H1 (cell line): ENCODE results near the gene POFUT2. TPM values are rescaled to one million over a fixed set of nuclear protein-coding genes. Genes with fewer than 3 reads are reported as not detected.

Experiments
- CTCF ChIA-PET: fragments of 300-600 bp; sonication (Branson Sonifier 250); formaldehyde crosslinking; loops from one replicate; lab custom pipeline; 2021; ENCODE audit not compliant: partially characterized antibody; lab: Charles Lee
- POLR2A ChIA-PET: fragments of 300-600 bp; sonication (Branson Sonifier 250); formaldehyde crosslinking; loops from one replicate; lab custom pipeline; 2021; ENCODE audit warnings: inconsistent platforms; ENCODE audit not compliant: partially characterized antibody; lab: Charles Lee
- DNase-seq, 2 experiments: peaks; one replicate each; pipeline versions ENCODE4 v3.0.0 to v3.0.0-alpha.2; 2010 to 2022; ENCODE audit warnings: low spot score in 2 of 2, low read depth in 1 of 2, mixed read lengths in 1 of 2
- FAIRE-seq: peaks from 2 replicates; lab custom pipeline; 2011; peaks lifted over from hg19 to GRCh38; lab: Jason Lieb, UNC
- H2AFZ ChIP-seq: 2 replicates; pipeline ENCODE4 v1.8.1; 2012; ENCODE audit warnings: low read length, inconsistent platforms
- H2AK5ac ChIP-seq: 2 replicates; pipeline ENCODE4 v1.6.1; 2013; ENCODE audit warnings: low read depth, low read length
- H2BK120ac ChIP-seq: replicated peaks from 2 replicates; pipeline ENCODE3; 2013; ENCODE audit warnings: low read depth, low read length, inconsistent platforms
- H2BK12ac ChIP-seq: 2 replicates; pipeline ENCODE4 v1.6.1; 2013; ENCODE audit warnings: low read depth, low read length
- H2BK15ac ChIP-seq: 2 replicates; pipeline ENCODE4 v1.6.1; 2013; ENCODE audit warnings: low read length
- H2BK20ac ChIP-seq: 2 replicates; pipeline ENCODE4 v1.6.1; 2013; ENCODE audit warnings: low read length
- H2BK5ac ChIP-seq: 2 replicates; pipeline ENCODE4 v1.6.1; 2013; ENCODE audit warnings: low read depth, low read length
- H3K14ac ChIP-seq: 2 replicates; pipeline ENCODE4 v1.6.1; 2013; ENCODE audit warnings: inconsistent platforms; ENCODE audit not compliant: insufficient read length
- H3K18ac ChIP-seq: 2 replicates; pipeline ENCODE4 v1.6.1; 2013; ENCODE audit warnings: low read length; ENCODE audit errors: extremely low read depth
- H3K23ac ChIP-seq: 2 replicates; pipeline ENCODE4 v1.6.1; 2013; ENCODE audit warnings: inconsistent platforms; ENCODE audit not compliant: insufficient read length
- H3K23me2 ChIP-seq: 2 replicates; pipeline ENCODE4 v1.6.1; 2013; ENCODE audit warnings: low read depth, low read length
- H3K27ac ChIP-seq: 2 replicates; pipeline ENCODE4 v1.6.1; 2011; ENCODE audit warnings: low read depth, low read length, inconsistent platforms
- H3K27me3 ChIP-seq, 4 experiments: replicated peaks in 1 of 4; 1 replicate in 1 of 4; 2 replicates in 3 of 4; pipeline versions ENCODE4 v1.6.1 to v1.8.1; 2011 to 2013; ENCODE audit warnings: low read length in 3 of 4, mild to moderate bottlenecking in 3 of 4, inconsistent platforms in 2 of 4, mixed read lengths in 2 of 4, moderate library complexity in 1 of 4; ENCODE audit not compliant: control insufficient read depth in 3 of 4, insufficient read depth in 3 of 4; ENCODE audit errors: extremely low read depth in 1 of 4
- H3K36me3 ChIP-seq, 4 experiments: 2 replicates each; pipeline versions ENCODE4 v1.6.1 to v1.8.1; 2011 to 2013; ENCODE audit warnings: mild to moderate bottlenecking in 4 of 4, low read length in 3 of 4, moderate library complexity in 2 of 4, control low read depth in 1 of 4, inconsistent platforms in 1 of 4; ENCODE audit not compliant: insufficient read depth in 4 of 4, control insufficient read depth in 2 of 4
- H3K4ac ChIP-seq: replicated peaks from 2 replicates; pipeline ENCODE3; 2013; ENCODE audit warnings: low read length, low read depth, mixed read lengths, inconsistent platforms; ENCODE audit not compliant: insufficient read length
- H3K4me1 ChIP-seq, 4 experiments: replicated peaks in 1 of 4; 1 replicate in 1 of 4; 2 replicates in 3 of 4; pipeline versions ENCODE4 v1.6.1 to v1.8.1; 2011 to 2013; ENCODE audit warnings: low read length in 3 of 4, inconsistent platforms in 2 of 4, mixed read lengths in 1 of 4; ENCODE audit not compliant: insufficient read depth in 4 of 4, control insufficient read depth in 3 of 4
- H3K4me2 ChIP-seq, 2 experiments: 2 replicates each; pipeline versions ENCODE4 v1.6.1 to v1.8.1; 2011 to 2013; ENCODE audit warnings: low read depth in 2 of 2, low read length in 2 of 2, control low read depth in 1 of 2, inconsistent platforms in 1 of 2, mild to moderate bottlenecking in 1 of 2; ENCODE audit not compliant: insufficient read depth in 1 of 2
- H3K4me3 ChIP-seq, 4 experiments: fragments of 200-600, 300-600 bp in 1 of 4; sonication (generic), shearing (Covaris generic), sonication (Bioruptor Twin) in 1 of 4; 2 replicates each; pipeline versions ENCODE4 v1.5.1 to v1.8.1; 2011 to 2016; ENCODE audit warnings: low read length in 4 of 4, low read depth in 3 of 4, control low read depth in 2 of 4, inconsistent platforms in 2 of 4, mild to moderate bottlenecking in 2 of 4, mixed read lengths in 1 of 4, moderate library complexity in 1 of 4; ENCODE audit not compliant: insufficient read depth in 2 of 4; ENCODE audit errors: extremely low read depth in 1 of 4
- H3K56ac ChIP-seq: replicated peaks from 2 replicates; pipeline ENCODE3; 2013; ENCODE audit warnings: low read depth, mild to moderate bottlenecking, mixed read lengths, low read length, inconsistent platforms; ENCODE audit not compliant: insufficient read length
- H3K79me1 ChIP-seq: 2 replicates; pipeline ENCODE4 v1.6.1; 2013; ENCODE audit warnings: low read depth, low read length, control low read depth
- H3K79me2 ChIP-seq, 2 experiments: 2 replicates each; pipeline versions ENCODE4 v1.6.1 to v1.8.1; 2012 to 2013; ENCODE audit warnings: low read length in 2 of 2, mild to moderate bottlenecking in 2 of 2, inconsistent platforms in 1 of 2; ENCODE audit not compliant: insufficient read depth in 2 of 2, control insufficient read depth in 1 of 2
- H3K9ac ChIP-seq, 4 experiments: replicated peaks in 1 of 4; 1 replicate in 1 of 4; 2 replicates in 3 of 4; pipeline versions ENCODE4 v1.6.1 to v1.8.1; 2011 to 2013; ENCODE audit warnings: low read depth in 3 of 4, low read length in 3 of 4, control low read depth in 2 of 4, mild to moderate bottlenecking in 2 of 4, moderate library complexity in 2 of 4, inconsistent platforms in 1 of 4; ENCODE audit errors: extremely low read depth in 1 of 4
- H3K9me3 ChIP-seq, 2 experiments: 2 replicates each; pipeline versions ENCODE4 v1.6.1 to v1.8.1; 2012 to 2013; ENCODE audit warnings: mild to moderate bottlenecking in 2 of 2, moderate library complexity in 2 of 2, control low read depth in 1 of 2, inconsistent platforms in 1 of 2, low read depth in 1 of 2, low read length in 1 of 2, mixed read lengths in 1 of 2; ENCODE audit not compliant: insufficient read depth in 2 of 2
- H4K20me1 ChIP-seq, 2 experiments: replicated peaks in 1 of 2; 2 replicates each; pipeline versions ENCODE3 to v1.8.1; 2011 to 2013; ENCODE audit warnings: inconsistent platforms in 2 of 2, low read length in 2 of 2, mild to moderate bottlenecking in 1 of 2; ENCODE audit not compliant: insufficient read depth in 2 of 2, control insufficient read depth in 1 of 2
- H4K5ac ChIP-seq: 2 replicates; pipeline ENCODE4 v1.6.1; 2013; ENCODE audit warnings: low read length, low read depth, mixed read lengths, inconsistent platforms; ENCODE audit not compliant: insufficient read length
- H4K8ac ChIP-seq: 2 replicates; pipeline ENCODE4 v1.8.0; 2013; ENCODE audit warnings: mild to moderate bottlenecking, moderate library complexity, low read length, inconsistent platforms; ENCODE audit not compliant: insufficient read depth; ENCODE audit errors: extremely low read depth
- H4K91ac ChIP-seq: replicated peaks from 2 replicates; pipeline ENCODE3; 2013; ENCODE audit warnings: low read length, mixed read lengths, inconsistent platforms; ENCODE audit not compliant: insufficient read length
- ATF3 ChIP-seq: IDR thresholded peaks from 2 replicates; pipeline ENCODE4 v1.6.1; 2011; ENCODE audit warnings: low read depth, mild to moderate bottlenecking, low read length; ENCODE audit not compliant: insufficient read depth
- BCL11A ChIP-seq, 2 experiments: IDR thresholded peaks; one replicate each; pipeline ENCODE4 v1.6.1; 2011; ENCODE audit warnings: low read depth in 2 of 2, low read length in 2 of 2, mild to moderate bottlenecking in 2 of 2
- MAFK ChIP-seq: IDR thresholded peaks from 2 replicates; pipeline ENCODE4 v1.6.1; 2012; ENCODE audit warnings: low read depth, mild to moderate bottlenecking, improper control_type of control experiment, low read length
- TEAD4 ChIP-seq: IDR thresholded peaks from 2 replicates; pipeline ENCODE4 v1.6.1; 2012; ENCODE audit warnings: low read depth, low read length, inconsistent platforms, mixed read lengths
- WGBS, 2 experiments: shearing (Covaris generic) in 1 of 2; methylation state at CpG; one replicate each; pipeline versions ENCODE4 v1.1.6 to v1.1.7; 2013 to 2015; ENCODE audit warnings: low lambda C conversion rate in 2 of 2, mixed read lengths in 2 of 2, inconsistent platforms in 1 of 2, low coverage in 1 of 2, missing lambda C conversion rate in 1 of 2; ENCODE audit not compliant: insufficient replicate concordance in 2 of 2, insufficient coverage in 1 of 2, insufficient read length in 1 of 2; ENCODE audit errors: extremely low coverage in 1 of 2, missing lambda C conversion rate in 1 of 2; 5-methylcytosine and 5-hydroxymethylcytosine counted together
- polyA plus RNA-seq, 7 experiments: library from polyadenylated mRNA; depleted of rRNA in 3 of 7; stranded (reverse) in 5 of 7; unstranded in 2 of 7; fragments of >200 nt in 5 of 7; fragments of 200-250 nt in 2 of 7; gene quantifications; 1 replicate in 5 of 7; 2 replicates in 1 of 7; 4 replicates in 1 of 7; pipeline versions ENCODE4 v1.2.1 to v1.2.3, GENCODE V29; 2011 to 2013; ENCODE audit warnings: missing spikeins in 2 of 7, mixed read lengths in 2 of 7
- total RNA-seq: library from RNA; stranded (reverse); fragmentation: NEBNext Ultra II Directional; extraction: Animal tissue kit (Norgen Biotek cat#: 25700); gene quantifications from 2 replicates; pipeline ENCODE4 v1.2.1, GENCODE V29; 2021

POFUT2 gene
- total and polyA plus RNA-seq, 2 of the 8 experiments (the other 6 are each of a cell fraction or from before 2014, with no cell fraction given): 13.7 to 32.1 TPM

- Histone ChIP-seq H3K4me1 (peaks cover 0 to 13% (median 7%) of the 10 kb centered on the region in 4 experiments; a peak in 5 of 7 replicates), H3K4ac (no peak overlapping the region), H2BK20ac (no peak overlapping the region), H2BK12ac (no peak overlapping the region), H3K27ac (no peak overlapping the region), H3K27me3 (no peaks in the 10 kb centered on the region; a peak in 1 of 7 replicates), H2BK5ac (no peak overlapping the region), H2AK5ac (no peak overlapping the region), H4K8ac (no peak overlapping the region)
- TF ChIP-seq TEAD4 (no peak), BCL11A (IDR thresholded peaks at IDR 0.05; ENCODE audit: low read depth in 2 of 2, low read length in 2 of 2) (no peak), ATF3 (no peak), MAFK (no peak)
- TF ChIP-seq, all 59 proteins: peak for 0
- no peak overlapping the region for H3K14ac ChIP-seq
- ChIA-PET POLR2A (interaction anchor here (1.2 kb wide), 1 partner anchor 12 kb away, joined by 5 read pairs; no protein-coding TSS in a partner anchor), CTCF (interaction anchor here (1.0 to 3.7 kb wide), 2 partner anchors 12 to 107 kb away, joined by 3 to 28 read pairs; no protein-coding TSS in a partner anchor)
- no peak overlapping the region for H2AFZ ChIP-seq
- no peak overlapping the region for H4K91ac ChIP-seq
- H2BK120ac ChIP-seq: no peak overlapping the region
- H3K79me2 ChIP-seq: no peaks in the 10 kb centered on the region
- 87% methylated on average over 19 of the region's 20 CpGs; no CpG with 5 or more reads in 1 of the 2 experiments for WGBS, 2 experiments
- H3K4me2 ChIP-seq: no peak overlapping the region
- FAIRE-seq: no peak
- H3K36me3 ChIP-seq: no peaks in the 10 kb centered on the region
- DNase-seq: peak in 1 of 2 experiments; percentile 33
- H3K56ac ChIP-seq: no peak overlapping the region
- H3K9me3 ChIP-seq: peaks cover 6 to 12% of the 10 kb centered on the region in 2 experiments; a peak in 3 of 4 replicates
- H4K5ac ChIP-seq: no peak overlapping the region
- H3K9ac ChIP-seq: no peak overlapping the region
- H3K4me3 ChIP-seq: no peak overlapping the region
- H2BK15ac ChIP-seq: 0 out of 2 replicates have a peak overlapping the region, but pooled peaks have one; percentile 5
- no peak overlapping the region for H3K23ac ChIP-seq
- no peaks in the 10 kb centered on the region for H4K20me1 ChIP-seq
- H3K18ac ChIP-seq: no peak overlapping the region
- no peaks in the 10 kb centered on the region for H3K23me2 ChIP-seq
- H3K79me1 ChIP-seq: no peaks in the 10 kb centered on the region
These were observed 41.0 kb downstream of the POFUT2 start for GRCh38 chr21:45246386-45247320.
